PFSK-1 (cell line): Measurements from ENCODE around the gene RNF208.

ENCODE experiments used
- FOXP2 ChIP-seq: optimal IDR thresholded peaks from 2 replicates; pipeline ENCODE3; 2011; ENCODE audit warnings: borderline replicate concordance, control low read depth, inconsistent platforms; ENCODE audit not compliant: insufficient read depth; ENCODE audit errors: extremely low read length, extremely low read depth
- POLR2AphosphoS5 ChIP-seq: IDR thresholded peaks from 2 replicates; pipeline ENCODE4 v1.6.1; 2012; ENCODE audit warnings: low read depth, mild to moderate bottlenecking, control low read depth, low read length, moderate library complexity
- SIN3A ChIP-seq: IDR thresholded peaks from 2 replicates; pipeline ENCODE4 v1.6.1; 2012; ENCODE audit warnings: mild to moderate bottlenecking, low read length, moderate library complexity, borderline replicate concordance; ENCODE audit not compliant: insufficient read depth
- TAF1 ChIP-seq: IDR thresholded peaks from 2 replicates; pipeline ENCODE4 v1.6.1; 2012; ENCODE audit warnings: low read length, control low read depth, borderline replicate concordance; ENCODE audit not compliant: insufficient read depth
- TF ChIP-seq, protein P1 (sequence below), 2 experiments: IDR thresholded peaks; 2 replicates each; pipeline versions ENCODE4 v1.6.1 to v1.8.0; 2011 to 2012; ENCODE audit warnings: low read depth in 2 of 2, low read length in 2 of 2, control low read depth in 1 of 2, inconsistent platforms in 1 of 2, mild to moderate bottlenecking in 1 of 2, moderate library complexity in 1 of 2; ENCODE audit not compliant: insufficient read depth in 1 of 2

The RNF208 gene

DNA sequence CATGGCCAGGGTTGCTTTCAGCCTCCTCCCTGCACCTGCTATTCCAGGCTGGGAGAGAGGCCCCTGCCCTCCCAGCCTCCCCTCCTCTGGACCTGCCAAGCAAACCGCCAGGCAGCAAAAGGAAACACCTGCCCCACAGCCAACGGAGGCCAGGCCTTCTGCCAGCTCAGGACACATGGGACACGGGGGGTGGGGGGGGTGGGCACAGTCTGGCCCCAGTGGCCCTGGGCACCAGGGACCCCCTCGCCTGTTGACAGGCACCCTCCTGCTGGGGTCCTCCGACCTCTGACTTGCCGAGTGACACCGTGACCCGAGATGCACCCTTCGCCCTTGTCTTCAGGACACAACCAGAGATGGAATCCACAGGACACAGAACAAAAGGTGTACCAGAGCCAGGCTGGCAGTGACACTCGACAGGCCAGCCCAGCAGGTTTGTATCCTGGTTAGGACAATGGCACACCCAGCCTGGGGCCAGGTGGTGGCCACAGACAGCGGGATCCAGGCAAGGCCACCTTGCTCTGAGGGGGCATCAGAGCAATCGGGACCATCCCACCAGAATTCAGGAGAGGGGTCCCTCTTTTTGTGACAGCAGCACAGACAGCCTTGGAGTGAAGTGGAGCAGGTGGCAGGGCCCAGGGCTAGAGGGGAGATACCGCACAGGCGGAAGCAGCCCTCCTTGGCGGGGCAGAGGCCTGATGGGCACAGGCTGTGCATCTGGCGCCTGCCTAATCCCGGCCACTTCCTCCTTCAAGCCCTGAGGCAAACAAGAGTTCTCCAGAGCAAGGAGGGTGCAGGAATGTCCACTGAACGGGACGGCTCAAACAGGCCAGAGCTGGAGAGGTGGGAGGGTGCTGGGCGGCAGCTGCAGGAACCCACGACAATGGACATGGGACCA, 48.9 kb downstream of the RNF208 start:
- no peak for TF ChIP-seq TAF1
- TF ChIP-seq, protein P1, sequence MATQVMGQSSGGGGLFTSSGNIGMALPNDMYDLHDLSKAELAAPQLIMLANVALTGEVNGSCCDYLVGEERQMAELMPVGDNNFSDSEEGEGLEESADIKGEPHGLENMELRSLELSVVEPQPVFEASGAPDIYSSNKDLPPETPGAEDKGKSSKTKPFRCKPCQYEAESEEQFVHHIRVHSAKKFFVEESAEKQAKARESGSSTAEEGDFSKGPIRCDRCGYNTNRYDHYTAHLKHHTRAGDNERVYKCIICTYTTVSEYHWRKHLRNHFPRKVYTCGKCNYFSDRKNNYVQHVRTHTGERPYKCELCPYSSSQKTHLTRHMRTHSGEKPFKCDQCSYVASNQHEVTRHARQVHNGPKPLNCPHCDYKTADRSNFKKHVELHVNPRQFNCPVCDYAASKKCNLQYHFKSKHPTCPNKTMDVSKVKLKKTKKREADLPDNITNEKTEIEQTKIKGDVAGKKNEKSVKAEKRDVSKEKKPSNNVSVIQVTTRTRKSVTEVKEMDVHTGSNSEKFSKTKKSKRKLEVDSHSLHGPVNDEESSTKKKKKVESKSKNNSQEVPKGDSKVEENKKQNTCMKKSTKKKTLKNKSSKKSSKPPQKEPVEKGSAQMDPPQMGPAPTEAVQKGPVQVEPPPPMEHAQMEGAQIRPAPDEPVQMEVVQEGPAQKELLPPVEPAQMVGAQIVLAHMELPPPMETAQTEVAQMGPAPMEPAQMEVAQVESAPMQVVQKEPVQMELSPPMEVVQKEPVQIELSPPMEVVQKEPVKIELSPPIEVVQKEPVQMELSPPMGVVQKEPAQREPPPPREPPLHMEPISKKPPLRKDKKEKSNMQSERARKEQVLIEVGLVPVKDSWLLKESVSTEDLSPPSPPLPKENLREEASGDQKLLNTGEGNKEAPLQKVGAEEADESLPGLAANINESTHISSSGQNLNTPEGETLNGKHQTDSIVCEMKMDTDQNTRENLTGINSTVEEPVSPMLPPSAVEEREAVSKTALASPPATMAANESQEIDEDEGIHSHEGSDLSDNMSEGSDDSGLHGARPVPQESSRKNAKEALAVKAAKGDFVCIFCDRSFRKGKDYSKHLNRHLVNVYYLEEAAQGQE (IDR thresholded peaks at IDR 0.05; ENCODE audit: insufficient read depth in 1 of 2, low read depth in 2 of 2, low read length in 2 of 2) = no peak
- TF ChIP-seq POLR2AphosphoS5 = no peak

- TF ChIP-seq POLR2AphosphoS5 (no peak), SIN3A (no peak), FOXP2 (no peak), TAF1 (no peak)
- TF ChIP-seq, protein P1 (IDR thresholded peaks at IDR 0.05; ENCODE audit: insufficient read depth in 1 of 2, low read depth in 2 of 2, low read length in 2 of 2) = no peak
Measured at GRCh38 chr9:137171149-137171900, 50.7 kb downstream of the RNF208 start.

GRCh38 chr9:137170486-137171148, 51.4 kb downstream of the RNF208 start:
- TF ChIP-seq FOXP2 = no peak
- TF ChIP-seq, protein P1 (IDR thresholded peaks at IDR 0.05; ENCODE audit: insufficient read depth in 1 of 2, low read depth in 2 of 2, low read length in 2 of 2) = no peak
- TF ChIP-seq TAF1 = no peak
- no peak for TF ChIP-seq SIN3A
- no peak for TF ChIP-seq POLR2AphosphoS5
